Activated T-helper 1 cell treated with anti-CD3 and anti-CD28 coated beads, Interleukin-2, amount 50 U/mL, for 16 hours (primary cell): ENCODE data around the gene RABL2A.
"Not testable (repeated sequence)": the region's sequence is repeated elsewhere in the genome, so short reads cannot be mapped to it uniquely, and the experiment has no call there.

ENCODE experiments used
- DNase-seq, 2 donors: peaks; one replicate each; pipeline ENCODE4 v3.0.0-alpha.2; 2020; ENCODE audit warnings: low read depth in 1 of 2, low spot score in 1 of 2

Gene RABL2A

GRCh38 chr2:113626616-113627330 lies at the start of gene RABL2A:
TSS of gene RABL2A (plus strand) at chr2:113627266. CDS start at chr2:113628607, 1,341 bp downstream.
- peak; percentile 71 to 80 for DNase-seq

GRCh38 chr2:113578508-113578907 lies 48.6 kb upstream of the RABL2A start:
- DNase-seq, result not testable (repeated sequence)

GRCh38 chr2:113582473-113582872 lies 44.6 kb upstream of the RABL2A start:
- DNase-seq, result not testable (repeated sequence)

DNA sequence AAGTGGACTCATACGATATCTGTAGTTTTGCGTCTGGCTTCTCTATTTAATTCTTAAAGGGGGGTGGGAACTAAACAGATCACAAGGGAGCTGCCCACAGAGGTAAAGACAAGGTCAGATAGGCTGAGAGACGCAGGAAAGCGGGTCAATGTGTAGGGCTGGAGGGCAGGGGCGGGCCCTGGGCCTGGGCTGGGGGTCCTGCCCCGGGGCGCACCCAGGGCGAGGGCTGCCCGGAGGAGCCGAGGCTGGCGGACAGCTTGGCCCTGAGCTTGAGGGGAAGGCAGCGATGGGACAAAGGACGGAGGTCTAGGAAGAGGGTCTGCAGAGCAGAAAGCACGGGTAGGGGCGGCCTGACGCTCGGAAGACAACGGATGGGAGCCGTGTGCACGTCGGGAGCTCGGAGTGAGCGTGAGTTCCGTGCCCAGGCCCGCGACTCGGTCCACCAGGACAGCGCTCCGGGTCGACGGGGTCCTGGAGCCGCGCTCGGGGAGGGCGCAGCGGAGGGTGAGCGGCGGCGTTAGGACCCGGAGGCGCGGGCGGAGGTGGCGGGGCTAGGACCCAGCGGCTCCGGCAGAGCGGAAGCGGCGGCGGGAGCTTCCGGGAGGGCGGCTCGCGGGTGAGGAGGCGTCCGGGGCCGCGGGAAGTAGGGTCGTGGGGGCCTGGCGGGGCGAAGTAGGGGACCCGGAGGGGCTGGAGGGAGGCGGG lies 43.4 kb upstream of the RABL2A start:
- peak; percentile 55 to 70 for DNase-seq

DNA sequence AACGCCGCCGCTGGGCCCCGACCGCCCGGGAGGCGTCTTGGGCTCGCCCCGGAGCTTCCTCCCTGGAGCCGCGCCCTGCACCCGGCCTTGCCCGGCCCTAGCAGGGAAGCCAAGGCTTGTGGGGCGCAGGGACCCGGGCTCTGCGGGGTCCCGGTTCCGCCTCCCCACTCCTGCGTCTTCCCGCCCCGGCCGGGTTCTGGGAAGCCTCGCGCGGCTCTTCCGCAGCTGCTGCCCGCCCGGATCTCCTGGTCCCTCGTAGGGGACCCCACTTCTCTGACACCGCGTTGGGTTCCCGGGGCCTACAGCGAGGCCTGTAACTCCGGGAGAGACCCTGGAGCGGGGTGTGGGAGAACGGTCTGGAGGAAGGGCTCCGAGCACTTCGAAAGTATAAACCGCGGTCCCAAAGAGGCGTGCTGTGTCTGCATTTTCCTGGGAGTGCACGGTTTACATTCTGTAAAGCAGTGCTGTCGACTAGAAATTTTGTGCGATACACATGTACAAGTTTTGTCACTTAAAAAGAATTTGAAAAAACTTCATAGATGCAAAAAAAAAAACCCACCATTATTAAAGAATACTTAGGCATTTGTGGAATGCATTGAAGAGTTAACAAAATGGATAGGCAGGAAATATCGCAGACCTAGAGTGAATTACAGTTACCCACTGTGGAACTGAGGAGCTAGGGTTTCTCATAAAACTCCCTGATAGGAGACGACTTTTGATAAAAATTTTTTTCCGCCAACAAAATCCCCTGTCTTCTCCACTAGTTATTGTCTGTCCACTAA lies 42.6 kb upstream of the RABL2A start:
- DNase-seq, result not testable (repeated sequence)

DNA sequence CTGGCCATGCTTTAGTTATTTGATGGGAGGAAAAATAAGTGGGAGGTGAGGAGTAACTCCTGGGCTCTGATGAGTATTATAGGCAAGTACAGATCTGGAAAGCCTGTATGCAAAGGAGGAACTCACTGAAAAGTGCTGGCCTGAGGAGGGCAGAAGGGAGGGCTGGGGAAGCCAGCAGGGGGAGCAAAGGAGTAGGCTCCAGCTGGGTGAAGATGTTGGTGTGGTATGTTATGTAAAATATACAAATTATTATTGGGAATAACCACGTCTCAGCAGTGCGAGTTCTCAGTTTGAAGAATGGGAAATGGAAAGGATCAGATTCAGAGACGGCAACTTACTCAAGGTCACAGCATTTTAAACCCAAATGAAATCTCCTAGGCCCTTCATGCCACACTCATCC lies 39.9 kb upstream of the RABL2A start:
- peak; percentile 23 to 36 for DNase-seq

GRCh38 chr2:113589591-113589990 lies 37.5 kb upstream of the RABL2A start:
- not testable (repeated sequence) for DNase-seq

DNA sequence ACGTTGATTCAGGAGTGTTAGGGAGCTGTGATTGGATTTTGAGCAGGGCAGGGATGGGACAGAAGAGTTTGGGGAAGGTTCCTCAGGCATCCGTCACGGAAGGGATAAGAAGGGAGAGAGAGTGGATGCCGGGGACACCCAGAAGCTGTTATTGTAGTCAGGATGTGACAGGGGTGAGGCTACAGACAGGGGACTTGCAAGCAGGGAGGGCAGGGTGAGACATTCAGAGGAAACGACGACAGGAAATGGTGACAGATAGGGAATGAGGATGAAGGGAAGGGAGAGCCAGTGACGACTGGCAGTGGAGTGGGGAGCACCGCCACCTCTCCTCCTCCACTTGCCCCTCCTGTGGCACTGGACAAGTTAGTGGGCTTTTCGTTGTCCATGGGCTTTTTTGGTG lies 35.1 kb upstream of the RABL2A start:
- DNase-seq, result not testable (repeated sequence)

GRCh38 chr2:113593280-113593679 lies 33.8 kb upstream of the RABL2A start:
- DNase-seq, result not testable (repeated sequence)

DNA sequence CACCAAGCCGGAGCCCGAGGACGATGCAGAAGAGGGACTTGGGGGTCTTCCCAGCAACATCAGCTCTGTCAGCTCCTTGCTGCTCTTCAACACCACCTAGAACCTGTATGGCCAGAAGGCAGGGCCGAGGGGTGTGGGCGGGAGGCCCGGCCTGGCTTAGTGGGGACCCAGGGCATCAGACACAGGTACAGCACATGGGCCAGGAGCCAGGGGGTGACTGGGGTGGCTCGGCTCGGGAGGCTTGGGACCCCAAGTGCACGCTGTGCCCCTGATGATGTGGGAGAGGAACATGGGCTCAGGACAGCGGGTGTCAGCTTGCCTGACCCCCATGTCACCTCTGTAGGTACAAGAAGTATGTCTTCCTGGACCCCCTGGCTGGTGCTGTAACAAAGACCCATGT lies 31.3 kb upstream of the RABL2A start:
- not testable (repeated sequence) for DNase-seq

DNA sequence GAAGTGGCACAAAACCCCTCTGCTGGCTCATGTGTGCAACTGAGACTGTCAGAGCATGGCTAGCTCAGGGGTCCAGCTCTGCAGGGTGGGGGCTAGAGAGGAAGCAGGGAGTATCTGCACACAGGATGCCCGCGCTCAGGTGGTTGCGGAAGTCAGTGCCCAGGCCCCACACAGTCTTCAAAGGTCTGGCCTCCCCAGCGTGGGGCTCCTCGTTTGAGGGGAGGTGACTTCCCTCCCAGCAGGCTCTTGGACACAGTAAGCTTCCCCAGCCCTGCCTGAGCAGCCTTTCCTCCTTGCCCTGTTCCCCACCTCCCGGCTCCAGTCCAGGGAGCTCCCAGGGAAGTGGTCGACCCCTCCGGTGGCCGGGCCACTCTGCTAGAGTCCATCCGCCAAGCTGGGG lies 29.9 kb upstream of the RABL2A start:
- not testable (repeated sequence) for DNase-seq

DNA sequence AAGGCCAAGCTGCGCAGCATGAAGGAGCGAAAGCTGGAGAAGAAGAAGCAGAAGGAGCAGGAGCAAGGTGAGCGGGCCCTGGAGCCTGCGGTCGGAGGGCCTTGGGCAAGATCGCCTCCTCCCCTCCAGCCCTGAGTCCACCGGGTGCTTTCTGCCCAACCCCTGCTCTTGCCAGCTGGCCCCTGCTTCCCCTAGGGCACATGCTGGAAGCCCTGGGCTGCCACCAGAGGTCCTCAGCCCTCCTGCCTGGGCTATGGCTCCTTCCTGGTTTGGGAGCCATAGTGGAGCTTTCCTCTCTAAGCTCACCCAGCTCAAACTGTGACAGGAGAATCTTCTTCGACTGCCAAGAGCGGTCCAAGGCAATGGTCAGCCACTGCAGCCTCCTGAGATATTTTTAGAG lies 29.5 kb upstream of the RABL2A start:
- not testable (repeated sequence) for DNase-seq

GRCh38 chr2:113598180-113598579 lies 28.9 kb upstream of the RABL2A start:
- DNase-seq, result not testable (repeated sequence)

DNA sequence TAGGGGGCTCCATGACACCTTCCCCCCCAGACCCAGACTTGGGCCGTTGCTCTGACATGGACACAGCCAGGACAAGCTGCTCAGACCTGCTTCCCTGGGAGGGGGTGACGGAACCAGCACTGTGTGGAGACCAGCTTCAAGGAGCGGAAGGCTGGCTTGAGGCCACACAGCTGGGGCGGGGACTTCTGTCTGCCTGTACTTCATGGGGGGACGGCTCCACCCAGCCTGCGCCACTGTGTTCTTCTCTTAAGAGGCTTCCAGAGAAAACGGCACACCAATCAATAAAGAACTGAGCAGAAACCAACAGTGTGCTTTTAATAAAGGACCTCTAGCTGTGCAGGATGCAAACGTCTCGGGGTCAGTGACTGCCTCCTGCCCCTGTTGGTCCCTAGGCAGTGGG lies 28.3 kb upstream of the RABL2A start:
- not testable (repeated sequence) for DNase-seq

DNA sequence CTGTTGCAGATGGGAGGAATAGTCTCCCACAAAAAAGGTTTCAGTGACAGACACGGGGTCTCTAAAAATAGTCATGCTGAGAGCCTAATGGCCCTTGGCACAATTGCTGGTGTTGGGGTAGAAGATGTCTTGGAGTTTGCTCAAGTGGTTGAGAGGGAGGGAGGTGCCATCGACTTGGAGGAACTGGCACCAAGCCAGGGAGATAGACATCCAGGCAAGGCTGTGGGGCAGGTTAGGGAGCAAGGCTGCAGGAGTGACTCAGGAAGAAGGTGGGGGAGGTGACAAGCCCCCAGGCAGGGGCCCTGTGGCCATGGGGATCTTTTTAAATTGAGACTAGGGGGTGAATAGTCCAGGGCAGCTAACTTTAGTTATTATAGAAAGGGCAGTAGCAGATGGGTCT lies 27.9 kb upstream of the RABL2A start:
- not testable (repeated sequence) for DNase-seq

- peak in 1 of 2 donors; percentile 24 for DNase-seq
Observed at GRCh38 chr2:113602040-113602769, 24.9 kb upstream of the RABL2A start.

DNA sequence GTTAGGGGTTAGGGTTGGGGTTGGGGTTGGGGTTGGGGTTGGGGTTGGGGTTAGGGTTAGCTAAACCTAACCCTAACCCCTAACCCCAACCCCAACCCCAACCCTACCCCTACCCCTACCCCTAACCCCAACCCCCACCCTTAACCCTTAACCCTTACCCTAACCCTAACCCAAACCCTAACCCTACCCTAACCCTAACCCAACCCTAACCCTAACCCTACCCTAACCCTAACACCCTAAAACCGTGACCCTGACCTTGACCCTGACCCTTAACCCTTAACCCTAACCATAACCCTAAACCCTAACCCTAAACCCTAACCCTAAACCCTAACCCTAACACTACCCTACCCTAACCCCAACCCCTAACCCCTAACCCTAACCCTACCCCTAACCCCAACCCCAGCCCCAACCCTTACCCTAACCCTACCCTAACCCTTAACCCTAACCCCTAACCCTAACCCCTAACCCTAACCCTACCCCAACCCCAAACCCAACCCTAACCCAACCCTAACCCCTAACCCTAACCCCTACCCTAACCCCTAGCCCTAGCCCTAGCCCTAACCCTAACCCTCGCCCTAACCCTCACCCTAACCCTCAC lies 24.1 kb upstream of the RABL2A start:
- no peak for DNase-seq

GRCh38 chr2:113603467-113604084 lies 23.5 kb upstream of the RABL2A start:
- DNase-seq, result peak; percentile 62 to 81

DNA sequence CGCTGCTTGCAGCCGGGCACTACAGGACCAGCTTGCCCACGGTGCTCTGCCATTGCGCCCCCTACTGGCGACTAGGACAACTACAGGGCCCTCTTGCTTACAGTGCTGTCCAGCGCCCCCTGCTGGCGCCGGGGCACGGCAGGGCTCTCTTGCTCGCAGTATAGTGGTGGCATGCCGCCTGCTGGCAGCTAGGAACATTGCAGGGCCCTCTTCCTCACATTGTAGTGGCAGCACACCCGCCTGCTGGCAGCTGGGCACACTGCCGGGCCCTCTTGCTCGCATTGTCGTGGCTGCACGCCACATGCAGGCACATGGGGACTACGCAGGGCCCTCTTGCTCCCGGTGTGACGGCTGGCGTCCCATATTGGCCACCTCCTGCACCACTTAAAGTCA lies 23.0 kb upstream of the RABL2A start:
- peak; percentile 84 to 85 for DNase-seq

GRCh38 chr2:113604661-113605060 lies 22.4 kb upstream of the RABL2A start:
- not testable (repeated sequence) for DNase-seq
